Fibroblast of lung (primary cell): ENCODE measurements around the gene CEP295NL. TPM values are rescaled to one million over a fixed set of nuclear protein-coding genes. Genes with fewer than 3 reads are reported as not detected.
"Not testable (repeated sequence)": the region's sequence is repeated elsewhere in the genome, so short reads cannot be mapped to it uniquely, and the experiment has no call there.

ENCODE experiments used
- DNase-seq, 2 donors: peaks; one replicate each; pipeline versions ENCODE4 v3.0.0 to v3.0.0-alpha.2; 2010; ENCODE audit warnings: low read depth in 2 of 2
- H2AFZ ChIP-seq: 2 replicates; pipeline ENCODE4 v1.5.1; 2012; ENCODE audit warnings: low read length, control low read depth, inconsistent platforms
- H3K27ac ChIP-seq: 2 replicates; pipeline ENCODE4 v1.5.1; 2011; ENCODE audit warnings: low read length, control low read depth; ENCODE audit not compliant: insufficient read depth
- H3K27me3 ChIP-seq: 2 replicates; pipeline ENCODE4 v1.5.1; 2011; ENCODE audit warnings: mild to moderate bottlenecking, low read length; ENCODE audit not compliant: control insufficient read depth, insufficient read depth
- H3K36me3 ChIP-seq: 2 replicates; pipeline ENCODE4 v1.5.1; 2011; ENCODE audit warnings: low read length; ENCODE audit not compliant: control insufficient read depth, insufficient read depth
- H3K4me1 ChIP-seq: 2 replicates; pipeline ENCODE4 v1.5.1; 2011; ENCODE audit warnings: low read length; ENCODE audit not compliant: control insufficient read depth, insufficient read depth; ENCODE audit errors: extremely low read depth
- H3K4me2 ChIP-seq: 2 replicates; pipeline ENCODE4 v1.5.1; 2011; ENCODE audit warnings: low read length, control low read depth; ENCODE audit not compliant: insufficient read depth; ENCODE audit errors: extremely low read depth
- H3K4me3 ChIP-seq, 4 experiments: fragments of 200-600 bp in 1 of 4; sonication (generic) in 1 of 4; replicated peaks in 1 of 4; 2 replicates each; pipeline ENCODE4 v1.5.1; 2011 to 2016; ENCODE audit warnings: low read length in 4 of 4, low read depth in 3 of 4, mild to moderate bottlenecking in 3 of 4, control low read depth in 2 of 4, inconsistent platforms in 1 of 4, mixed read lengths in 1 of 4; ENCODE audit not compliant: insufficient read depth in 1 of 4; ENCODE audit errors: control extremely low read depth in 1 of 4
- H3K79me2 ChIP-seq: 2 replicates; pipeline ENCODE4 v1.5.1; 2012; ENCODE audit warnings: mild to moderate bottlenecking, low read length, inconsistent platforms; ENCODE audit not compliant: control insufficient read depth, insufficient read depth
- H3K9ac ChIP-seq: 2 replicates; pipeline ENCODE4 v1.5.1; 2011; ENCODE audit warnings: mild to moderate bottlenecking, low read length, control low read depth; ENCODE audit not compliant: insufficient read depth
- H3K9me3 ChIP-seq: 2 replicates; pipeline ENCODE4 v1.5.1; 2012; ENCODE audit warnings: low read depth, low read length; ENCODE audit not compliant: control insufficient read depth, insufficient read depth
- H4K20me1 ChIP-seq: 2 replicates; pipeline ENCODE4 v1.5.1; 2011; ENCODE audit warnings: low read length; ENCODE audit not compliant: control insufficient read depth, insufficient read depth; ENCODE audit errors: extremely low read depth
- EZH2 ChIP-seq: IDR thresholded peaks from 2 replicates; pipeline ENCODE4 v1.5.1; 2012; ENCODE audit warnings: low read length, control low read depth, mild to moderate bottlenecking; ENCODE audit errors: missing control alignments
- polyA plus RNA-seq, 2 donors: library from polyadenylated mRNA; depleted of rRNA in 1 of 2; stranded (reverse) in 1 of 2; unstranded in 1 of 2; fragments of >200 nt; gene quantifications; 2 replicates each; pipeline ENCODE4 v1.2.1, GENCODE V29; 2011 to 2012; ENCODE audit warnings: missing spikeins in 1 of 2
- total RNA-seq: library from RNA; depleted of rRNA; stranded (reverse); fragments of >200 nt; gene quantifications from 2 replicates; pipeline ENCODE4 v1.2.1, GENCODE V29; 2014
- TF ChIP-seq, protein P1 (sequence below), 2 donors: IDR thresholded peaks in 1 of 2; conservative IDR thresholded peaks in 1 of 2; 1 replicate in 1 of 2; 2 replicates in 1 of 2; pipeline ENCODE4 v1.5.1; 2011 to 2012; ENCODE audit warnings: low read length in 2 of 2, control low read depth in 1 of 2, inconsistent platforms in 1 of 2, low read depth in 1 of 2, mild to moderate bottlenecking in 1 of 2

The CEP295NL gene
- total and polyA plus RNA-seq, 2 donors (not counting 1 experiment from before 2014, with no cell fraction given) = 0.10 to 2.8 TPM

- Histone ChIP-seq H3K27me3 (no peaks in the 10 kb centered on the region), H3K4me2 (peak overlapping the region; percentile 89), H2AFZ (no peak overlapping the region), H3K79me2 (peaks cover 75% of the 10 kb centered on the region), H3K27ac (peak overlapping the region; percentile 95), H3K4me3 (peak overlapping the region in 2 of 4 experiments; percentile 19 to 40), H3K4me1 (peaks cover 48% of the 10 kb centered on the region), H3K9me3 (no peaks in the 10 kb centered on the region), H3K9ac (peak overlapping the region; percentile 73), H3K36me3 (peaks cover 9% of the 10 kb centered on the region), H4K20me1 (no peaks in the 10 kb centered on the region)
- peak; percentile 95 to 97 for DNase-seq
- TF ChIP-seq, protein P1, sequence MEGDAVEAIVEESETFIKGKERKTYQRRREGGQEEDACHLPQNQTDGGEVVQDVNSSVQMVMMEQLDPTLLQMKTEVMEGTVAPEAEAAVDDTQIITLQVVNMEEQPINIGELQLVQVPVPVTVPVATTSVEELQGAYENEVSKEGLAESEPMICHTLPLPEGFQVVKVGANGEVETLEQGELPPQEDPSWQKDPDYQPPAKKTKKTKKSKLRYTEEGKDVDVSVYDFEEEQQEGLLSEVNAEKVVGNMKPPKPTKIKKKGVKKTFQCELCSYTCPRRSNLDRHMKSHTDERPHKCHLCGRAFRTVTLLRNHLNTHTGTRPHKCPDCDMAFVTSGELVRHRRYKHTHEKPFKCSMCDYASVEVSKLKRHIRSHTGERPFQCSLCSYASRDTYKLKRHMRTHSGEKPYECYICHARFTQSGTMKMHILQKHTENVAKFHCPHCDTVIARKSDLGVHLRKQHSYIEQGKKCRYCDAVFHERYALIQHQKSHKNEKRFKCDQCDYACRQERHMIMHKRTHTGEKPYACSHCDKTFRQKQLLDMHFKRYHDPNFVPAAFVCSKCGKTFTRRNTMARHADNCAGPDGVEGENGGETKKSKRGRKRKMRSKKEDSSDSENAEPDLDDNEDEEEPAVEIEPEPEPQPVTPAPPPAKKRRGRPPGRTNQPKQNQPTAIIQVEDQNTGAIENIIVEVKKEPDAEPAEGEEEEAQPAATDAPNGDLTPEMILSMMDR (conservative IDR thresholded peaks at IDR 0.05 in 1 of 2, IDR thresholded peaks at IDR 0.05 in 1 of 2; ENCODE audit: low read depth in 1 of 2, low read length in 2 of 2) = no peak
- no peak for TF ChIP-seq EZH2
These were observed 23.3 kb downstream of the CEP295NL start for GRCh38 chr17:78879635-78880186.

DNA sequence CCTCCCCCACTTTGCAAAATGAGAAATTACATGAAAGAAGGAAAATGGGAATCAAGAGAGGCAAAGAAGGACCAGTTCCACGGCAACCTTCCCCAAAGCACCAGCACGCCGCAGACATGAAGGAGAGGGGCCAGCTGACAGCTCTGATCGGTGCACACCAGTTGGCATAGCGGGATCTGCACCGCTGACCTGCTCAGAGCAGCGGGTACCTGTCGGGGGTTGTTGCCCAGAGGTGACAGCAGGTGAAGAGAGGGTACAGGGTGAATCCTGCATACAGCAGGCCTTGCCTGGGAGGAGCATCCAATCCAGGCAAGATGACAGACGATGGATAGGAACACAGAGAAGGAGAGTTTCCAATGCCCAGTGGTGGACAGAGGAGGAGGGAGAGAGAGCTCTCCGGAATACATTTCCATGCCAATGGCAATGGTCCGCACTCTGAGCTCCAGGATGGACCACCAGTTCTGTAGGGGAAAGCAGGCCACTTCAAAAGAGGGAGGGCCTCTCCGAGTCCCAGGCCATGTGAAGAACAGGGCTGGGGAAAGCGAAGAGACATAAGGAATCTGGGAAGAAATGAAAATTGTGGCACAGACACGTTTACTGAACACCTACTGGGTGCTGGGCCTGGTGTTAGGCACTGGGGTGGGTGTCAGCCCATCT is 24.0 kb downstream of the CEP295NL start:
- H3K4me1 ChIP-seq = peaks cover 41% of the 10 kb centered on the region
- H2AFZ ChIP-seq = no peak overlapping the region
- TF ChIP-seq, protein P1 (conservative IDR thresholded peaks at IDR 0.05 in 1 of 2, IDR thresholded peaks at IDR 0.05 in 1 of 2; ENCODE audit: low read depth in 1 of 2, low read length in 2 of 2) = no peak
- TF ChIP-seq EZH2 = no peak
- peak overlapping the region; percentile 95 for H3K27ac ChIP-seq
- peak overlapping the region; percentile 65 for H3K9ac ChIP-seq
- DNase-seq = no peak
- H3K27me3 ChIP-seq = no peaks in the 10 kb centered on the region
- peak overlapping the region; percentile 89 for H3K4me2 ChIP-seq
- peak overlapping the region; percentile 19 to 40 (median 31) for H3K4me3 ChIP-seq
- no peaks in the 10 kb centered on the region for H4K20me1 ChIP-seq
- H3K9me3 ChIP-seq = no peaks in the 10 kb centered on the region
- peaks cover 71% of the 10 kb centered on the region for H3K79me2 ChIP-seq
- H3K36me3 ChIP-seq = peaks cover 9% of the 10 kb centered on the region

DNA sequence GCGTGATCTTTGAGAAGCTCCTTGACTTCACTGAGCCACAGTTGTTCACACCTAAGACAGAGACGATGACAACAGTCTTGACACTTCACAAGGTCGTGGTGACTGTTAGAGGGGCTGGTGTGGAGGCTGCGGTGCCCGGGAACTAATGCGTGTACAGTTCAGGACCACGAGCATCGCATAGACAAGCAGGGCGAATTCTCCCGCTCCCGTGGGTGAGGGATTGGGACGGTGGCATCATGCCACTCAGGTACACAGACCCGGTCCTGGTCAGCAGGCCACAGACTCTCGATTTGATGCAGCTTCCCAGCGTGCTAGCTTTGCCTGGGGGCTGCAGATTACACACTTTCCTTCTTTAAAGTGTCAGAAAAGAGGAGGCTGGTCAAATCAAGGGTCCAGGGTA is 24.7 kb downstream of the CEP295NL start:
- no peak for TF ChIP-seq EZH2
- TF ChIP-seq, protein P1 (conservative IDR thresholded peaks at IDR 0.05 in 1 of 2, IDR thresholded peaks at IDR 0.05 in 1 of 2; ENCODE audit: low read depth in 1 of 2, low read length in 2 of 2) = no peak
- Histone ChIP-seq H3K4me2 (no peak overlapping the region), H4K20me1 (no peaks in the 10 kb centered on the region), H3K79me2 (peaks cover 76% of the 10 kb centered on the region), H3K9me3 (no peaks in the 10 kb centered on the region), H3K9ac (no peak overlapping the region), H3K36me3 (peaks cover 11% of the 10 kb centered on the region), H3K4me1 (peaks cover 45% of the 10 kb centered on the region), H3K27me3 (no peaks in the 10 kb centered on the region), H3K27ac (peak overlapping the region; percentile 46), H3K4me3 (no peak overlapping the region), H2AFZ (no peak overlapping the region)
- no peak for DNase-seq

DNA sequence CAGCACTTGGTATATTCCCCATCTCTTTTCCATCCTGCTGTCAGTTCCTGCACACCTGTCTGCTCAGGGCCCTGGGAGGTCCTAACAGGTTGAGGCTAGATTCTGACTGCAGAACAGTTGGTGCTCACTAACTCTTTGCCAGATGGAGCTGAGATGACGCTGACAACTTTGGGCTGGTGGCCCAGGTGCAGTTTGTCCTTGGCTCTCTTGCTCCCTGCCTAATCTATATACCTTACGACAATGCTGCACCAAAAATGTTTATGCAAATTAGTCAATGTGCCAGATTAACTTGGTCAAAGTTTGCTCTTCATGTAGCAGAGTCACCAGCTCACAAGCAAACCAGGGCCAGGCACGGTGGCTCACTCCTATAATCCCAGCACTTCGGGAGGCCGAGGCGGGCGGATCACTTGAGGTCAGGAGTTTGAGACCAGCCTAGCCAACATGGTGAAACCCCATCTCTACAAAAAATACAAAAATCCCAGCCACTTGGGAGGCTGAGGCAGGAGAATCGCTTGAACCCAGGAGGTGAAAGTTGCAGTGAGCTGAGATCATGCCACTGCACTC is 26.0 kb downstream of the CEP295NL start:
- H3K27me3 ChIP-seq, H2AFZ ChIP-seq, DNase-seq, H3K4me3 ChIP-seq, H3K9ac ChIP-seq, H3K9me3 ChIP-seq, H3K4me2 ChIP-seq, H3K36me3 ChIP-seq, H4K20me1 ChIP-seq, H3K27ac ChIP-seq: not testable (repeated sequence)
- peaks cover 68% of the 10 kb centered on the region for H3K79me2 ChIP-seq
- peaks cover 33% of the 10 kb centered on the region for H3K4me1 ChIP-seq
